K562 (cell line): ENCODE results near the gene NCMAP. TPM values are rescaled to one million over a fixed set of nuclear protein-coding genes. Genes with fewer than 3 reads are reported as not detected.

Source experiments
- DMBX1 ChIP-seq: fragments of 250-450 bp; sonication (Bioruptor Pico); IDR thresholded peaks from 2 replicates; pipeline ENCODE4 v1.8.0; 2022; ENCODE audit warnings: inconsistent platforms, mild to moderate bottlenecking, moderate library complexity, borderline replicate concordance
- HEY1 ChIP-seq: fragments of 250-450 bp; sonication (Bioruptor Pico); IDR thresholded peaks from 2 replicates; pipeline ENCODE4 v1.5.0; 2020; ENCODE audit warnings: mild to moderate bottlenecking, moderate library complexity, borderline replicate concordance
- HNRNPK ChIP-seq: fragments of 200-400 bp; formaldehyde crosslinking; IDR thresholded peaks from one replicate; pipeline ENCODE4 v1.6.1; 2018; ENCODE audit warnings: mild to moderate bottlenecking, low read depth, low read length; ENCODE audit not compliant: poor library complexity, severe bottlenecking
- L3MBTL2 ChIP-seq: fragments of 450-650 bp; IDR thresholded peaks from 2 replicates; pipeline ENCODE4 v1.6.1; 2016; ENCODE audit warnings: mild to moderate bottlenecking, moderate library complexity
- MAFG ChIP-seq: fragments of 450-650 bp; conservative IDR thresholded peaks from 2 replicates; pipeline ENCODE4 v1.6.1; 2016; ENCODE audit warnings: missing genetic modification characterization, missing compliant biosample characterization
- MYBL2 ChIP-seq, 2 experiments: fragments of 450-650 bp in 1 of 2; sonication (generic) in 1 of 2; formaldehyde crosslinking in 1 of 2; IDR thresholded peaks; 2 replicates each; pipeline versions ENCODE4 v1.6.1 to v1.8.1; 2017 to 2022; ENCODE audit warnings: borderline replicate concordance in 1 of 2, inconsistent platforms in 1 of 2, low read depth in 1 of 2, mild to moderate bottlenecking in 1 of 2, missing genetic modification reagents in 1 of 2, moderate library complexity in 1 of 2
- RB1 ChIP-seq: fragments of 450-650 bp; IDR thresholded peaks from 2 replicates; pipeline ENCODE4 v1.6.1; 2017; ENCODE audit warnings: low read depth, mild to moderate bottlenecking
- SAFB ChIP-seq: fragments of 200-400 bp; formaldehyde crosslinking; IDR thresholded peaks from 2 replicates; pipeline ENCODE4 v1.6.1; 2017; ENCODE audit warnings: low read depth, low read length, borderline replicate concordance
- TAL1 ChIP-seq: fragments of 450-650 bp; IDR thresholded peaks from 2 replicates; pipeline ENCODE4 v1.6.1; 2016; ENCODE audit warnings: mild to moderate bottlenecking
- TCF7L2 ChIP-seq: fragments of 150-350 bp; IDR thresholded peaks from 2 replicates; pipeline ENCODE4 v1.6.1; 2016; ENCODE audit warnings: low read depth, mild to moderate bottlenecking, low read length, moderate library complexity
- ZBTB8A ChIP-seq: fragments of 450-650 bp; IDR thresholded peaks from 2 replicates; pipeline ENCODE4 v1.6.1; 2018; ENCODE audit warnings: mild to moderate bottlenecking, moderate library complexity; ENCODE audit not compliant: partially characterized antibody
- ZC3H8 ChIP-seq: fragments of 450-650 bp; IDR thresholded peaks from 2 replicates; pipeline ENCODE4 v1.6.1; 2017
- ZNF175 ChIP-seq: fragments of 200-800 bp; sonication (Bioruptor generic); IDR thresholded peaks from 2 replicates; pipeline ENCODE4 v1.6.1; 2016; ENCODE audit warnings: low read depth, mild to moderate bottlenecking, missing genetic modification characterization, missing compliant biosample characterization
- ZNF274 ChIP-seq: IDR thresholded peaks from 2 replicates; pipeline ENCODE4 v1.6.1; 2011; ENCODE audit warnings: low read depth, mild to moderate bottlenecking, low read length, moderate library complexity, borderline replicate concordance
- ZNF766 ChIP-seq: fragments of 200-800 bp; sonication (Bioruptor generic); conservative IDR thresholded peaks from 2 replicates; pipeline ENCODE4 v1.6.1; 2016; ENCODE audit warnings: missing genetic modification characterization, missing compliant biosample characterization
- polyA plus RNA-seq, 8 experiments: library from polyadenylated mRNA; depleted of rRNA in 4 of 8; stranded (reverse) in 5 of 8; unstranded in 3 of 8; fragments of >200 nt; fragmentation: Nextera tagmentation in 2 of 8; fragmentation: Illumina TruSeq in 1 of 8; extraction: Ambion mirVana in 2 of 8; extraction: Trizol in 1 of 8; gene quantifications; 2 replicates each; pipeline versions ENCODE4 v1.2.1 to v1.2.3, GENCODE V29; 2011 to 2014; ENCODE audit warnings: inconsistent platforms in 1 of 8, missing spikeins in 1 of 8
- total RNA-seq, 7 experiments: library from RNA; depleted of rRNA in 6 of 7; stranded (reverse); fragments of >200 nt in 6 of 7; fragmentation: Illumina TruSeq in 2 of 7; extraction: Trizol in 2 of 7; gene quantifications; 2 replicates each; pipeline versions ENCODE4 v1.2.1 to v1.2.3, GENCODE V29; 2011 to 2021; ENCODE audit warnings: low replicate concordance in 1 of 7
- TF ChIP-seq, protein P1 (sequence below): sonication (generic); formaldehyde crosslinking; IDR thresholded peaks from 2 replicates; pipeline ENCODE4 v1.8.0; 2023; ENCODE audit warnings: missing genetic modification reagents, mild to moderate bottlenecking, borderline replicate concordance
- TF ChIP-seq, protein P2 (sequence below): fragments of 250-450 bp; sonication (Bioruptor Pico); IDR thresholded peaks from 2 replicates; pipeline ENCODE4 v1.4.0; 2020
- TF ChIP-seq, protein P3 (sequence below), 2 experiments: fragments of 250-450 bp in 1 of 2; fragments of 450-650 bp in 1 of 2; sonication (Bioruptor Pico) in 1 of 2; IDR thresholded peaks; 2 replicates each; pipeline versions ENCODE4 v1.6.1 to v1.8.0; 2016 to 2021; ENCODE audit warnings: mild to moderate bottlenecking in 2 of 2, moderate library complexity in 2 of 2, missing compliant biosample characterization in 1 of 2, missing genetic modification characterization in 1 of 2

Gene NCMAP
- total and polyA plus RNA-seq, 9 of the 15 experiments (the other 6 are each of a cell fraction or from before 2014, with no cell fraction given): 0.03 TPM; not detected in 8

DNA sequence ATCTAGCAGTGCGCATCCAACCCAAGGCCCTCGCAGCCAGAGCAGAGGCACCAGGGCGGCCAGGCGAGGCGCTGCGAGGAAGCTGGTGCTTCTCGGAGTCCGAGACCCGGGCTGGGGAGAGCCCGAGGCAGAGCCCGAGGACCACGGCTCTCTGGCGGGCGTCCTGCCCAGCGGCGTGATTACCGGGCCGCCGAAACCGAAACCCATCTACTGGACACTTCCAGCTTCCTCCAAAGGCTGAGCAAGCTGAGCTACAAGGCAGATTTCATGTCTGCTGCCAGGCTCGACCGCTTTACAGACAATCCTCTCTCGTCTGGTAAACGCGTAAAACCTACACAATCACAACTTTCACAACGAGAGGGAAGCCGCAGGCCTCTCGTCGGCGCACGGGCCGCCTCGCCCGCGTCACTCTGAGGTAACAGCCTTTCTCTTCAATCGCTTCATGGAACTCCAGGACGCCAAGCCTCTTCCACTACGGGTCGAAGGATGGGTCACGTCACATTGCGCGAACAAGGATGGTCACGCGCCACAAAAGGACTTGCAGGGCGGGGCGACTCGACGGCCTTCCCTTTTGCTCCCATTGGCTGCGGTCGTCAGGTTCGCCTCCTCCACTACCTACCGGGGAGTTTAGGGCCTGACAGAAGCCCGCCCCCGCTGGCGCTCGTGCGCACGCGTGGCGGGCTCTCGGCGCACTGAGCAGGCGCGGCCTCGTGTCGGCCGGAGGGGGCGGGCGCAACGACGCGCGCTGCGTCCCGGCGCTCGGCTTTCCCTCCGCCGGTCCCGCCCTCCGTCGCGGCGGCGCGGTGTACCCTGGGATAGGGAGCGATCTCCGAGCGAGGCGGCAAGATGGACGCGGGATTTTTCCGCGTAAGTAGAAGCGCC is 86.8 kb downstream of the NCMAP start, which contains the start of gene SRRM1 (continued):
- TF ChIP-seq SAFB (no peak), ZNF274 (no peak), MYBL2 (IDR thresholded peaks at IDR 0.05; ENCODE audit: low read depth) (no peak), MYBL2 (CRISPR knock-in tag; IDR thresholded peaks at IDR 0.05; ENCODE audit: borderline replicate concordance) (no peak), TAL1 (no peak), ZNF766 (CRISPR knock-in tag) (no peak), L3MBTL2 (peak; percentile 80; the same call in 1 of the 2 replicates), DMBX1 (no peak), RB1 (peak; percentile 81; the same call in 1 of the 2 replicates), ZC3H8 (no peak), HNRNPK (no peak), MAFG (no peak), ZNF175 (CRISPR knock-in tag) (0 out of 2 replicates have a peak, but pooled peaks have one; percentile 30), HEY1 (CRISPR knock-in tag) (peak; percentile 63; the same call in 1 of the 2 replicates), ZBTB8A (no peak), TCF7L2 (no peak)
- TF ChIP-seq, protein P1, sequence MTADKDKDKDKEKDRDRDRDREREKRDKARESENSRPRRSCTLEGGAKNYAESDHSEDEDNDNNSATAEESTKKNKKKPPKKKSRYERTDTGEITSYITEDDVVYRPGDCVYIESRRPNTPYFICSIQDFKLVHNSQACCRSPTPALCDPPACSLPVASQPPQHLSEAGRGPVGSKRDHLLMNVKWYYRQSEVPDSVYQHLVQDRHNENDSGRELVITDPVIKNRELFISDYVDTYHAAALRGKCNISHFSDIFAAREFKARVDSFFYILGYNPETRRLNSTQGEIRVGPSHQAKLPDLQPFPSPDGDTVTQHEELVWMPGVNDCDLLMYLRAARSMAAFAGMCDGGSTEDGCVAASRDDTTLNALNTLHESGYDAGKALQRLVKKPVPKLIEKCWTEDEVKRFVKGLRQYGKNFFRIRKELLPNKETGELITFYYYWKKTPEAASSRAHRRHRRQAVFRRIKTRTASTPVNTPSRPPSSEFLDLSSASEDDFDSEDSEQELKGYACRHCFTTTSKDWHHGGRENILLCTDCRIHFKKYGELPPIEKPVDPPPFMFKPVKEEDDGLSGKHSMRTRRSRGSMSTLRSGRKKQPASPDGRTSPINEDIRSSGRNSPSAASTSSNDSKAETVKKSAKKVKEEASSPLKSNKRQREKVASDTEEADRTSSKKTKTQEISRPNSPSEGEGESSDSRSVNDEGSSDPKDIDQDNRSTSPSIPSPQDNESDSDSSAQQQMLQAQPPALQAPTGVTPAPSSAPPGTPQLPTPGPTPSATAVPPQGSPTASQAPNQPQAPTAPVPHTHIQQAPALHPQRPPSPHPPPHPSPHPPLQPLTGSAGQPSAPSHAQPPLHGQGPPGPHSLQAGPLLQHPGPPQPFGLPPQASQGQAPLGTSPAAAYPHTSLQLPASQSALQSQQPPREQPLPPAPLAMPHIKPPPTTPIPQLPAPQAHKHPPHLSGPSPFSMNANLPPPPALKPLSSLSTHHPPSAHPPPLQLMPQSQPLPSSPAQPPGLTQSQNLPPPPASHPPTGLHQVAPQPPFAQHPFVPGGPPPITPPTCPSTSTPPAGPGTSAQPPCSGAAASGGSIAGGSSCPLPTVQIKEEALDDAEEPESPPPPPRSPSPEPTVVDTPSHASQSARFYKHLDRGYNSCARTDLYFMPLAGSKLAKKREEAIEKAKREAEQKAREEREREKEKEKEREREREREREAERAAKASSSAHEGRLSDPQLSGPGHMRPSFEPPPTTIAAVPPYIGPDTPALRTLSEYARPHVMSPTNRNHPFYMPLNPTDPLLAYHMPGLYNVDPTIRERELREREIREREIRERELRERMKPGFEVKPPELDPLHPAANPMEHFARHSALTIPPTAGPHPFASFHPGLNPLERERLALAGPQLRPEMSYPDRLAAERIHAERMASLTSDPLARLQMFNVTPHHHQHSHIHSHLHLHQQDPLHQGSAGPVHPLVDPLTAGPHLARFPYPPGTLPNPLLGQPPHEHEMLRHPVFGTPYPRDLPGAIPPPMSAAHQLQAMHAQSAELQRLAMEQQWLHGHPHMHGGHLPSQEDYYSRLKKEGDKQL: no peak
- TF ChIP-seq, protein P2, sequence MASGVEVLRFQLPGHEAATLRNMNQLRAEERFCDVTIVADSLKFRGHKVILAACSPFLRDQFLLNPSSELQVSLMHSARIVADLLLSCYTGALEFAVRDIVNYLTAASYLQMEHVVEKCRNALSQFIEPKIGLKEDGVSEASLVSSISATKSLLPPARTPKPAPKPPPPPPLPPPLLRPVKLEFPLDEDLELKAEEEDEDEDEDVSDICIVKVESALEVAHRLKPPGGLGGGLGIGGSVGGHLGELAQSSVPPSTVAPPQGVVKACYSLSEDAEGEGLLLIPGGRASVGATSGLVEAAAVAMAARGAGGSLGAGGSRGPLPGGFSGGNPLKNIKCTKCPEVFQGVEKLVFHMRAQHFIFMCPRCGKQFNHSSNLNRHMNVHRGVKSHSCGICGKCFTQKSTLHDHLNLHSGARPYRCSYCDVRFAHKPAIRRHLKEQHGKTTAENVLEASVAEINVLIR (CRISPR knock-in tag): 0 out of 2 replicates have a peak, but pooled peaks have one; percentile 19
- TF ChIP-seq, protein P3, sequence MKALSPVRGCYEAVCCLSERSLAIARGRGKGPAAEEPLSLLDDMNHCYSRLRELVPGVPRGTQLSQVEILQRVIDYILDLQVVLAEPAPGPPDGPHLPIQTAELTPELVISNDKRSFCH (CRISPR knock-in tag; IDR thresholded peaks at IDR 0.05): no peak
- TF ChIP-seq, protein P3 (tag; IDR thresholded peaks at IDR 0.05): peak; percentile 51; the same call in 1 of the 2 replicates
